H1 (cell line): ENCODE results near the gene SMYD3. TPM values are rescaled to one million over a fixed set of nuclear protein-coding genes. Genes with fewer than 3 reads are reported as not detected.

Source experiments
- CTCF ChIA-PET: fragments of 300-600 bp; sonication (Branson Sonifier 250); formaldehyde crosslinking; loops from one replicate; lab custom pipeline; 2021; ENCODE audit not compliant: partially characterized antibody; lab: Charles Lee
- POLR2A ChIA-PET: fragments of 300-600 bp; sonication (Branson Sonifier 250); formaldehyde crosslinking; loops from one replicate; lab custom pipeline; 2021; ENCODE audit warnings: inconsistent platforms; ENCODE audit not compliant: partially characterized antibody; lab: Charles Lee
- DNase-seq, 2 experiments: peaks; one replicate each; pipeline versions ENCODE4 v3.0.0 to v3.0.0-alpha.2; 2010 to 2022; ENCODE audit warnings: low spot score in 2 of 2, low read depth in 1 of 2, mixed read lengths in 1 of 2
- FAIRE-seq: peaks from 2 replicates; lab custom pipeline; 2011; peaks lifted over from hg19 to GRCh38; lab: Jason Lieb, UNC
- H2AFZ ChIP-seq: 2 replicates; pipeline ENCODE4 v1.8.1; 2012; ENCODE audit warnings: low read length, inconsistent platforms
- H2AK5ac ChIP-seq: 2 replicates; pipeline ENCODE4 v1.6.1; 2013; ENCODE audit warnings: low read depth, low read length
- H2BK120ac ChIP-seq: replicated peaks from 2 replicates; pipeline ENCODE3; 2013; ENCODE audit warnings: low read depth, low read length, inconsistent platforms
- H2BK12ac ChIP-seq: 2 replicates; pipeline ENCODE4 v1.6.1; 2013; ENCODE audit warnings: low read depth, low read length
- H2BK15ac ChIP-seq: 2 replicates; pipeline ENCODE4 v1.6.1; 2013; ENCODE audit warnings: low read length
- H2BK20ac ChIP-seq: 2 replicates; pipeline ENCODE4 v1.6.1; 2013; ENCODE audit warnings: low read length
- H2BK5ac ChIP-seq: 2 replicates; pipeline ENCODE4 v1.6.1; 2013; ENCODE audit warnings: low read depth, low read length
- H3K14ac ChIP-seq: 2 replicates; pipeline ENCODE4 v1.6.1; 2013; ENCODE audit warnings: inconsistent platforms; ENCODE audit not compliant: insufficient read length
- H3K18ac ChIP-seq: 2 replicates; pipeline ENCODE4 v1.6.1; 2013; ENCODE audit warnings: low read length; ENCODE audit errors: extremely low read depth
- H3K23ac ChIP-seq: 2 replicates; pipeline ENCODE4 v1.6.1; 2013; ENCODE audit warnings: inconsistent platforms; ENCODE audit not compliant: insufficient read length
- H3K23me2 ChIP-seq: 2 replicates; pipeline ENCODE4 v1.6.1; 2013; ENCODE audit warnings: low read depth, low read length
- H3K27ac ChIP-seq: 2 replicates; pipeline ENCODE4 v1.6.1; 2011; ENCODE audit warnings: low read depth, low read length, inconsistent platforms
- H3K27me3 ChIP-seq, 4 experiments: replicated peaks in 1 of 4; 1 replicate in 1 of 4; 2 replicates in 3 of 4; pipeline versions ENCODE4 v1.6.1 to v1.8.1; 2011 to 2013; ENCODE audit warnings: low read length in 3 of 4, mild to moderate bottlenecking in 3 of 4, inconsistent platforms in 2 of 4, mixed read lengths in 2 of 4, moderate library complexity in 1 of 4; ENCODE audit not compliant: control insufficient read depth in 3 of 4, insufficient read depth in 3 of 4; ENCODE audit errors: extremely low read depth in 1 of 4
- H3K36me3 ChIP-seq, 4 experiments: 2 replicates each; pipeline versions ENCODE4 v1.6.1 to v1.8.1; 2011 to 2013; ENCODE audit warnings: mild to moderate bottlenecking in 4 of 4, low read length in 3 of 4, moderate library complexity in 2 of 4, control low read depth in 1 of 4, inconsistent platforms in 1 of 4; ENCODE audit not compliant: insufficient read depth in 4 of 4, control insufficient read depth in 2 of 4
- H3K4ac ChIP-seq: replicated peaks from 2 replicates; pipeline ENCODE3; 2013; ENCODE audit warnings: low read length, low read depth, mixed read lengths, inconsistent platforms; ENCODE audit not compliant: insufficient read length
- H3K4me1 ChIP-seq, 4 experiments: replicated peaks in 1 of 4; 1 replicate in 1 of 4; 2 replicates in 3 of 4; pipeline versions ENCODE4 v1.6.1 to v1.8.1; 2011 to 2013; ENCODE audit warnings: low read length in 3 of 4, inconsistent platforms in 2 of 4, mixed read lengths in 1 of 4; ENCODE audit not compliant: insufficient read depth in 4 of 4, control insufficient read depth in 3 of 4
- H3K4me2 ChIP-seq, 2 experiments: 2 replicates each; pipeline versions ENCODE4 v1.6.1 to v1.8.1; 2011 to 2013; ENCODE audit warnings: low read depth in 2 of 2, low read length in 2 of 2, control low read depth in 1 of 2, inconsistent platforms in 1 of 2, mild to moderate bottlenecking in 1 of 2; ENCODE audit not compliant: insufficient read depth in 1 of 2
- H3K4me3 ChIP-seq, 4 experiments: fragments of 200-600, 300-600 bp in 1 of 4; sonication (generic), shearing (Covaris generic), sonication (Bioruptor Twin) in 1 of 4; 2 replicates each; pipeline versions ENCODE4 v1.5.1 to v1.8.1; 2011 to 2016; ENCODE audit warnings: low read length in 4 of 4, low read depth in 3 of 4, control low read depth in 2 of 4, inconsistent platforms in 2 of 4, mild to moderate bottlenecking in 2 of 4, mixed read lengths in 1 of 4, moderate library complexity in 1 of 4; ENCODE audit not compliant: insufficient read depth in 2 of 4; ENCODE audit errors: extremely low read depth in 1 of 4
- H3K56ac ChIP-seq: replicated peaks from 2 replicates; pipeline ENCODE3; 2013; ENCODE audit warnings: low read depth, mild to moderate bottlenecking, mixed read lengths, low read length, inconsistent platforms; ENCODE audit not compliant: insufficient read length
- H3K79me1 ChIP-seq: 2 replicates; pipeline ENCODE4 v1.6.1; 2013; ENCODE audit warnings: low read depth, low read length, control low read depth
- H3K79me2 ChIP-seq, 2 experiments: 2 replicates each; pipeline versions ENCODE4 v1.6.1 to v1.8.1; 2012 to 2013; ENCODE audit warnings: low read length in 2 of 2, mild to moderate bottlenecking in 2 of 2, inconsistent platforms in 1 of 2; ENCODE audit not compliant: insufficient read depth in 2 of 2, control insufficient read depth in 1 of 2
- H3K9ac ChIP-seq, 4 experiments: replicated peaks in 1 of 4; 1 replicate in 1 of 4; 2 replicates in 3 of 4; pipeline versions ENCODE4 v1.6.1 to v1.8.1; 2011 to 2013; ENCODE audit warnings: low read depth in 3 of 4, low read length in 3 of 4, control low read depth in 2 of 4, mild to moderate bottlenecking in 2 of 4, moderate library complexity in 2 of 4, inconsistent platforms in 1 of 4; ENCODE audit errors: extremely low read depth in 1 of 4
- H3K9me3 ChIP-seq, 2 experiments: 2 replicates each; pipeline versions ENCODE4 v1.6.1 to v1.8.1; 2012 to 2013; ENCODE audit warnings: mild to moderate bottlenecking in 2 of 2, moderate library complexity in 2 of 2, control low read depth in 1 of 2, inconsistent platforms in 1 of 2, low read depth in 1 of 2, low read length in 1 of 2, mixed read lengths in 1 of 2; ENCODE audit not compliant: insufficient read depth in 2 of 2
- H4K20me1 ChIP-seq, 2 experiments: replicated peaks in 1 of 2; 2 replicates each; pipeline versions ENCODE3 to v1.8.1; 2011 to 2013; ENCODE audit warnings: inconsistent platforms in 2 of 2, low read length in 2 of 2, mild to moderate bottlenecking in 1 of 2; ENCODE audit not compliant: insufficient read depth in 2 of 2, control insufficient read depth in 1 of 2
- H4K5ac ChIP-seq: 2 replicates; pipeline ENCODE4 v1.6.1; 2013; ENCODE audit warnings: low read length, low read depth, mixed read lengths, inconsistent platforms; ENCODE audit not compliant: insufficient read length
- H4K8ac ChIP-seq: 2 replicates; pipeline ENCODE4 v1.8.0; 2013; ENCODE audit warnings: mild to moderate bottlenecking, moderate library complexity, low read length, inconsistent platforms; ENCODE audit not compliant: insufficient read depth; ENCODE audit errors: extremely low read depth
- H4K91ac ChIP-seq: replicated peaks from 2 replicates; pipeline ENCODE3; 2013; ENCODE audit warnings: low read length, mixed read lengths, inconsistent platforms; ENCODE audit not compliant: insufficient read length
- KDM1A ChIP-seq: fragments of 200-600, 300-600 bp; sonication (generic); IDR thresholded peaks from 2 replicates; pipeline ENCODE4 v1.7.1; 2016; ENCODE audit warnings: mild to moderate bottlenecking, low read length, borderline replicate concordance
- NANOG ChIP-seq: IDR thresholded peaks from 2 replicates; pipeline ENCODE4 v1.6.1; 2011; ENCODE audit warnings: low read length, low read depth, mild to moderate bottlenecking, inconsistent platforms; ENCODE audit not compliant: insufficient read depth, poor library complexity, severe bottlenecking
- POLR2A ChIP-seq, 2 experiments: IDR thresholded peaks; 1 replicate in 1 of 2; 2 replicates in 1 of 2; pipeline ENCODE4 v1.6.1; 2011; ENCODE audit warnings: low read depth in 2 of 2, low read length in 2 of 2, mild to moderate bottlenecking in 2 of 2; ENCODE audit errors: control extremely low read depth in 1 of 2
- SIRT6 ChIP-seq: IDR thresholded peaks from one replicate; pipeline ENCODE4 v1.7.1; 2012; ENCODE audit warnings: low read length, inconsistent platforms
- YY1 ChIP-seq: IDR thresholded peaks from 2 replicates; pipeline ENCODE4 v1.6.1; 2011; ENCODE audit warnings: low read depth, mild to moderate bottlenecking, low read length
- WGBS, 2 experiments: shearing (Covaris generic) in 1 of 2; methylation state at CpG; one replicate each; pipeline versions ENCODE4 v1.1.6 to v1.1.7; 2013 to 2015; ENCODE audit warnings: low lambda C conversion rate in 2 of 2, mixed read lengths in 2 of 2, inconsistent platforms in 1 of 2, low coverage in 1 of 2, missing lambda C conversion rate in 1 of 2; ENCODE audit not compliant: insufficient replicate concordance in 2 of 2, insufficient coverage in 1 of 2, insufficient read length in 1 of 2; ENCODE audit errors: extremely low coverage in 1 of 2, missing lambda C conversion rate in 1 of 2; 5-methylcytosine and 5-hydroxymethylcytosine counted together
- polyA plus RNA-seq, 7 experiments: library from polyadenylated mRNA; depleted of rRNA in 3 of 7; stranded (reverse) in 5 of 7; unstranded in 2 of 7; fragments of >200 nt in 5 of 7; fragments of 200-250 nt in 2 of 7; gene quantifications; 1 replicate in 5 of 7; 2 replicates in 1 of 7; 4 replicates in 1 of 7; pipeline versions ENCODE4 v1.2.1 to v1.2.3, GENCODE V29; 2011 to 2013; ENCODE audit warnings: missing spikeins in 2 of 7, mixed read lengths in 2 of 7
- total RNA-seq: library from RNA; stranded (reverse); fragmentation: NEBNext Ultra II Directional; extraction: Animal tissue kit (Norgen Biotek cat#: 25700); gene quantifications from 2 replicates; pipeline ENCODE4 v1.2.1, GENCODE V29; 2021

Gene SMYD3
- total and polyA plus RNA-seq, 2 of the 8 experiments (the other 6 are each of a cell fraction or from before 2014, with no cell fraction given): 17.3 to 25.4 TPM

DNA sequence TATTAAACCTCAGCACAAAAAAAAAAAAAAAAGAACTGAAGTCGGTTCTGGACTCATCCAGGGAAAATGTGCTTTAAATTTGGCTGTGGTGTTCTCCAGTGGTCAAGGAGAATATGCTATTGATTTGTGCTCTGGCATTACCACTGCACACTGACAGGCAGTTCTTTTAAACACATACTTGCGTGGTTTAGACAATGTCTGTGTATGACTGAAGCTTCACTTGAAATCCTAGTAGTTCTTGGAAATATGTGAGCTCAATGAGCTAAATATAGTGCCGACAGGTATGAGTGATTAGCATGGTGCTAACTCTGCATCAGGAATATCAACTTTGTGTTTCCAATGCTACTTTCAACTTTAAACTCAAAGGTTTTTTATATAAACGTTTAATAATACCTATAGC is 415.6 kb downstream of the SMYD3 start:
- Histone ChIP-seq H2AK5ac (no peak overlapping the region), H2BK12ac (no peak overlapping the region), H3K27me3 (no peaks in the 10 kb centered on the region), H3K4me1 (no peaks in the 10 kb centered on the region), H4K5ac (no peak overlapping the region), H2AFZ (no peak overlapping the region), H4K8ac (no peak overlapping the region), H3K4ac (no peak overlapping the region), H3K56ac (no peak overlapping the region), H3K9ac (no peak overlapping the region), H3K27ac (no peak overlapping the region), H2BK20ac (no peak overlapping the region), H3K4me2 (no peak overlapping the region), H2BK5ac (no peak overlapping the region), H3K79me1 (no peaks in the 10 kb centered on the region), H3K14ac (no peak overlapping the region), H3K4me3 (no peak overlapping the region), H4K91ac (no peak overlapping the region), H3K23ac (no peak overlapping the region), H2BK15ac (no peak overlapping the region), H3K23me2 (no peaks in the 10 kb centered on the region), H2BK120ac (no peak overlapping the region), H3K9me3 (no peaks in the 10 kb centered on the region), H4K20me1 (no peaks in the 10 kb centered on the region), H3K79me2 (no peaks in the 10 kb centered on the region), H3K18ac (no peak overlapping the region), H3K36me3 (no peaks in the 10 kb centered on the region)
- FAIRE-seq (no peak), DNase-seq (no peak)
- no peak for TF ChIP-seq YY1
- no peak for TF ChIP-seq SIRT6
- TF ChIP-seq KDM1A: no peak
- no peak for TF ChIP-seq NANOG
- TF ChIP-seq POLR2A (IDR thresholded peaks at IDR 0.05; ENCODE audit: control extremely low read depth in 1 of 2, low read depth in 2 of 2, low read length in 2 of 2): no peak
- ChIA-PET CTCF (interaction anchor here (0.7 kb wide), 1 partner anchor 88 kb away, joined by 3 read pairs; no protein-coding TSS in a partner anchor), POLR2A (no interaction called here)
- WGBS, 2 experiments: 91% methylated on average over 3 of the region's 4 CpGs; no CpG with 5 or more reads in 1 of the 2 experiments
